GM23338 (cell line): ENCODE data around the gene CEMIP2.

Source experiments
- CREB1 ChIP-seq: fragments of 250-450 bp; sonication (Bioruptor Pico); IDR thresholded peaks from 2 replicates; pipeline ENCODE4 v1.5.0; 2020; ENCODE audit warnings: low read depth, mild to moderate bottlenecking, moderate library complexity
- EZH2 ChIP-seq: fragments of 200-600 bp; sonication (generic); IDR thresholded peaks from one replicate; pipeline ENCODE4 v1.8.0; 2017; ENCODE audit warnings: antibody characterized with exemption, mild to moderate bottlenecking, low read depth; ENCODE audit not compliant: unreplicated experiment
- EZH2phosphoT487 ChIP-seq: fragments of 200-600 bp; sonication (generic); IDR thresholded peaks from one replicate; pipeline ENCODE4 v1.8.1; 2018; ENCODE audit warnings: antibody characterized with exemption; ENCODE audit not compliant: unreplicated experiment
- POLR2AphosphoS5 ChIP-seq: IDR thresholded peaks from 2 replicates; pipeline ENCODE4 v1.6.1; 2016; ENCODE audit warnings: antibody characterized with exemption, low read depth
- TF ChIP-seq, protein P1 (sequence below), 2 experiments: fragments of 200-600 bp in 1 of 2; sonication (generic) in 1 of 2; conservative IDR thresholded peaks; 2 replicates each; pipeline versions ENCODE4 v1.5.1 to v1.6.1; 2016 to 2017; ENCODE audit warnings: antibody characterized with exemption in 2 of 2, low read depth in 2 of 2, mild to moderate bottlenecking in 2 of 2, moderate library complexity in 1 of 2

DNA sequence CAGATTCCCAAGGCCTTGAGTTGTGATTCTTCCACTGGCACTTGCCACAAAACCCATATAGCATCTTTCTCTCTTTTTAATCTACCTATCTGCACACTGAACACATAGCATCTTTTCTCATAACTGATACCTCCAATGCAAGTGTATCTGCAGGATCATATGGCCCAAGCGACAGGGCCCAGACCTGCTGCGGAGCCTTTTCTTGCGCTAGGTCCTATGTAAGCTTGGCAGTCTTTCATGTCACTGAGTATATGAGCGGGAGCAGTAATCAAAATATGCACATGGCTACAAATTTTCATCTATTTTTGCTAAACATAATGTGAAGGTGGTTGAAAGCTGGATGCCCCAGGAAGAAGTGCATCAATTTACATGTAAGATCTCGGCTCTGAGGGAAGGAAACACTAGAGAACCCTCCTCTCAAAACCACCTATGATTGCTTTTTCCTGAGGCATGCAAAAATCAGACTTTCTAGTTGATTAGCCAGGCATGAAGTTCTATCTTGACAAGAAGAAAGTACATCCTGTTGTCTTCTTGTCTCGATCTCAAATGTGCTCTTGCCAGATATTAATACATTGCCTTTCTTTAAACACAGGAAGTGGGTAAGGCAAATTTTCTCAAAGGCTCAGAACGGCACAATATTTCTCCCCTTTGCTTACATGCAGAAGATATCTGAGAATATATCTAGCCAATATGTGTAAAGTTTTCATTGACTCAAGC, 26.9 kb upstream of the CEMIP2 start:
- TF ChIP-seq, protein P1, sequence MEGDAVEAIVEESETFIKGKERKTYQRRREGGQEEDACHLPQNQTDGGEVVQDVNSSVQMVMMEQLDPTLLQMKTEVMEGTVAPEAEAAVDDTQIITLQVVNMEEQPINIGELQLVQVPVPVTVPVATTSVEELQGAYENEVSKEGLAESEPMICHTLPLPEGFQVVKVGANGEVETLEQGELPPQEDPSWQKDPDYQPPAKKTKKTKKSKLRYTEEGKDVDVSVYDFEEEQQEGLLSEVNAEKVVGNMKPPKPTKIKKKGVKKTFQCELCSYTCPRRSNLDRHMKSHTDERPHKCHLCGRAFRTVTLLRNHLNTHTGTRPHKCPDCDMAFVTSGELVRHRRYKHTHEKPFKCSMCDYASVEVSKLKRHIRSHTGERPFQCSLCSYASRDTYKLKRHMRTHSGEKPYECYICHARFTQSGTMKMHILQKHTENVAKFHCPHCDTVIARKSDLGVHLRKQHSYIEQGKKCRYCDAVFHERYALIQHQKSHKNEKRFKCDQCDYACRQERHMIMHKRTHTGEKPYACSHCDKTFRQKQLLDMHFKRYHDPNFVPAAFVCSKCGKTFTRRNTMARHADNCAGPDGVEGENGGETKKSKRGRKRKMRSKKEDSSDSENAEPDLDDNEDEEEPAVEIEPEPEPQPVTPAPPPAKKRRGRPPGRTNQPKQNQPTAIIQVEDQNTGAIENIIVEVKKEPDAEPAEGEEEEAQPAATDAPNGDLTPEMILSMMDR (conservative IDR thresholded peaks at IDR 0.05; ENCODE audit: low read depth in 2 of 2) = no peak
- TF ChIP-seq EZH2 = no peak
- no peak for TF ChIP-seq CREB1 (CRISPR knock-in tag)
- no peak for TF ChIP-seq POLR2AphosphoS5
- no peak for TF ChIP-seq EZH2phosphoT487
